ENCODE measurements around the gene FBXO41.

GRCh38 chr2:73215254-73215653, 69.0 kb downstream of the FBXO41 start:
- no peak for TF ChIP-seq POLR2A (IDR thresholded peaks at IDR 0.05)
- TF ChIP-seq, protein P1, sequence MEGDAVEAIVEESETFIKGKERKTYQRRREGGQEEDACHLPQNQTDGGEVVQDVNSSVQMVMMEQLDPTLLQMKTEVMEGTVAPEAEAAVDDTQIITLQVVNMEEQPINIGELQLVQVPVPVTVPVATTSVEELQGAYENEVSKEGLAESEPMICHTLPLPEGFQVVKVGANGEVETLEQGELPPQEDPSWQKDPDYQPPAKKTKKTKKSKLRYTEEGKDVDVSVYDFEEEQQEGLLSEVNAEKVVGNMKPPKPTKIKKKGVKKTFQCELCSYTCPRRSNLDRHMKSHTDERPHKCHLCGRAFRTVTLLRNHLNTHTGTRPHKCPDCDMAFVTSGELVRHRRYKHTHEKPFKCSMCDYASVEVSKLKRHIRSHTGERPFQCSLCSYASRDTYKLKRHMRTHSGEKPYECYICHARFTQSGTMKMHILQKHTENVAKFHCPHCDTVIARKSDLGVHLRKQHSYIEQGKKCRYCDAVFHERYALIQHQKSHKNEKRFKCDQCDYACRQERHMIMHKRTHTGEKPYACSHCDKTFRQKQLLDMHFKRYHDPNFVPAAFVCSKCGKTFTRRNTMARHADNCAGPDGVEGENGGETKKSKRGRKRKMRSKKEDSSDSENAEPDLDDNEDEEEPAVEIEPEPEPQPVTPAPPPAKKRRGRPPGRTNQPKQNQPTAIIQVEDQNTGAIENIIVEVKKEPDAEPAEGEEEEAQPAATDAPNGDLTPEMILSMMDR (IDR thresholded peaks at IDR 0.05) = no peak

Measured in breast epithelium (tissue), 3 donors.